Breast epithelium (tissue), 3 donors: Measurements from ENCODE around the gene KANK2.

ENCODE experiments used
- POLR2A ChIP-seq: fragments of 450-650 bp; IDR thresholded peaks from one replicate; pipeline ENCODE4 v1.6.1; 2016; ENCODE audit warnings: antibody characterized with exemption, mild to moderate bottlenecking, moderate library complexity
- TF ChIP-seq, protein P1 (sequence below), 3 donors: fragments of 450-650 bp; IDR thresholded peaks; one replicate each; pipeline ENCODE4 v1.5.1; 2016 to 2017; ENCODE audit warnings: antibody characterized with exemption in 3 of 3, mild to moderate bottlenecking in 3 of 3, moderate library complexity in 3 of 3

DNA sequence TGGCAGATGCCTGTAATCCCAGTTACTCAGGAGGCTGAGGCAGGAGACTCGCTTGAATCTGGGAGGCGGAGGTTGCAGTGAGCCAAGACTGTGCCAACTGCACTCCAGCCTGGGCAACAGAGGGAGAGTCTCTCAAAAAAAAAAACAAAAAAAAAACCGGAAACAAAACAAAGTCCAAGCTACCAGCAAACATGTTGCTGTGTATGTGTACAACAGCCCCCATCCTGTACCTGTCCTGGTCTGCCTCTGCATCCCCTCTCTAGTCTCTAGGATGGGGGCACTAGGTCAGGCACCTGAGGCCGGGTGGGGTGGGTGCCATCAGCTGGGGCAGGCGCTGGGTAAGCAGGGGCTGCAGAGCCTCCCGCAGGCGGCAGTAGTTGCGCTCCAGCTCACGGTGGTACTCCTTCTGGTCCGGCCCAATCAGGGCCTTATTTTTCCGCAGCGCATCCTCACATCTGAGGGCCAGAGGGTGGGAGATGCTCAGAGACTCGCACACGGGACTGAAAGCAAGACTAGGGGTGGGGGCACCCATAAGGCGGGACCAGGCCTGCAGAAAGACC lies 2.8 kb upstream of the KANK2 start:
- TF ChIP-seq POLR2A: no peak
- TF ChIP-seq, protein P1, sequence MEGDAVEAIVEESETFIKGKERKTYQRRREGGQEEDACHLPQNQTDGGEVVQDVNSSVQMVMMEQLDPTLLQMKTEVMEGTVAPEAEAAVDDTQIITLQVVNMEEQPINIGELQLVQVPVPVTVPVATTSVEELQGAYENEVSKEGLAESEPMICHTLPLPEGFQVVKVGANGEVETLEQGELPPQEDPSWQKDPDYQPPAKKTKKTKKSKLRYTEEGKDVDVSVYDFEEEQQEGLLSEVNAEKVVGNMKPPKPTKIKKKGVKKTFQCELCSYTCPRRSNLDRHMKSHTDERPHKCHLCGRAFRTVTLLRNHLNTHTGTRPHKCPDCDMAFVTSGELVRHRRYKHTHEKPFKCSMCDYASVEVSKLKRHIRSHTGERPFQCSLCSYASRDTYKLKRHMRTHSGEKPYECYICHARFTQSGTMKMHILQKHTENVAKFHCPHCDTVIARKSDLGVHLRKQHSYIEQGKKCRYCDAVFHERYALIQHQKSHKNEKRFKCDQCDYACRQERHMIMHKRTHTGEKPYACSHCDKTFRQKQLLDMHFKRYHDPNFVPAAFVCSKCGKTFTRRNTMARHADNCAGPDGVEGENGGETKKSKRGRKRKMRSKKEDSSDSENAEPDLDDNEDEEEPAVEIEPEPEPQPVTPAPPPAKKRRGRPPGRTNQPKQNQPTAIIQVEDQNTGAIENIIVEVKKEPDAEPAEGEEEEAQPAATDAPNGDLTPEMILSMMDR (IDR thresholded peaks at IDR 0.05): no peak
